GM18508 (cell line): Measurements from ENCODE around the gene SNCG.
"Not testable (repeated sequence)": the region's sequence is repeated elsewhere in the genome, so short reads cannot be mapped to it uniquely, and the experiment has no call there.

Experiments used
- ATAC-seq: cut with Tn5 transposase; IDR thresholded peaks from one replicate; pipeline ENCODE4 v1.9.1; 2021; ENCODE audit warnings: moderate number of reproducible peaks; ENCODE audit not compliant: insufficient read depth, unreplicated experiment

The SNCG gene

DNA sequence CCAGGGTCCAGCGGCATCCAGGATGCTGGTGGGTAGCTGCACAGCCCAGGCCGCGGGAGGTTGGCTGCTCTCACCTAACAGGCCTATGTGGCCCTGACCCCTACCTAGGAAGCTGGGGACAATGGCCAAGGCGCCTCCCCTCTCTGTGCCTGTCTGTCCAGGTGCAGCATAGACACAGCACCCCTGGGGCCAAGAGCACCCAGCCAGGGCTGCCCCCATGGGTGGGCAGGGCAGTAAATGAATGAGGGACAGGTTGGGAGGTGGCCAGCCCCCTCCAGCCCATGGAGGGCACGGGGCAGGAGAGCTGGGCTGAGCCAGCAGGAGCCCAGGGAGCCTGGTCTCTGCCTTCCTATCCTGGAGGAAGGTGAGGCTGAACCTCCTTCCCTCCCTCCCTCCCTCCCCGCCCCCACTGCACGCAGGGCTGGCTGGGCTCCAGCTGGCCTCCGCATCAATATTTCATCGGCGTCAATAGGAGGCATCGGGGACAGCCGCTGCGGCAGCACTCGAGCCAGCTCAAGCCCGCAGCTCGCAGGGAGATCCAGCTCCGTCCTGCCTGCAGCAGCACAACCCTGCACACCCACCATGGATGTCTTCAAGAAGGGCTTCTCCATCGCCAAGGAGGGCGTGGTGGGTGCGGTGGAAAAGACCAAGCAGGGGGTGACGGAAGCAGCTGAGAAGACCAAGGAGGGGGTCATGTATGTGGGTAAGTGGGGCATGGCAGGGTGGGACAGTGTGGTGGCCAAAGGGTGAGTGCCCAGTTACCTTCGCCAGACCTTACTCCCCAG, at the start of gene SNCG:
Gene SNCG (plus strand): TSS at position 484 of the 785 bp plus-strand sequence. CDS start 99 bp downstream, at position 583.
- ATAC-seq, result no peak

DNA sequence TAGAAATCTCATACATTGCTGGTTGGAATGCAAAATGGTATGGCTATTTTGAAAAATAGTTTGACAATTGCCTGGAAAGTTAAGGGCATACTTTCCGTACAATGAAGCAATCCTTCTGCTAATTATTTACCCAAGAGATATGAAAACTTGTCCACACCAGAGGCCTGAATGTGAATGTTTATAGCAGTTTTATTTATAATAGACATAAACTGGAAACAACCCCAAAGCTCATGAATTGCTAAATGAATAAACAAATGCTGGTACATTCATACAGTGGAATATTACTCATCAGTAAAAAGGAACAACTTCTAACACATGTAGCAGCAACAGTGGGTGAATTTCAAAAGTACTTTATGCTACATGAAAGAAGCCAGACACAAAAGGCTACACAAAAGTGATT, 43.7 kb upstream of the SNCG start:
- ATAC-seq, result no peak

DNA sequence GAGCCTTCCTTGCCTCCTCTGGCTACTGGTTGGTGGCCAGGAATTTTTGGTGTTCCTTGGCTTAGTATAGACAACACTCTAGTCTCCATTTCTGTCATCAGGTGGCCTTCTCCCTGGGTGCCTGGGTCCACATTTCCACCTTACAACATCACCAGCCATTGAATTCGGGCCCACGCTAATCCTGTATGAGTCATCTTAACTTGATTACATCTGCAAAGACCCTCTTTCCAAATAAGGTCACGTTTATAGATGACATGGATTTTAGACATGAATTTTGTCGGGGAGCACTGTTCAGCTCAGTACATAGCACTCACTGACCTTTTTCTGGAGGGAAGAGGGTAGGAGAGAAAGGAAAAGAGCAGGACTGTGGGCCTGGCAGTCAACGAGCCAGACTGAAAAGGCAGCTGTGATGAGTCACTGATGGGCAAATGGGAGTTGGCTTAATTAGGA, 40.4 kb upstream of the SNCG start:
- ATAC-seq, result no peak

DNA sequence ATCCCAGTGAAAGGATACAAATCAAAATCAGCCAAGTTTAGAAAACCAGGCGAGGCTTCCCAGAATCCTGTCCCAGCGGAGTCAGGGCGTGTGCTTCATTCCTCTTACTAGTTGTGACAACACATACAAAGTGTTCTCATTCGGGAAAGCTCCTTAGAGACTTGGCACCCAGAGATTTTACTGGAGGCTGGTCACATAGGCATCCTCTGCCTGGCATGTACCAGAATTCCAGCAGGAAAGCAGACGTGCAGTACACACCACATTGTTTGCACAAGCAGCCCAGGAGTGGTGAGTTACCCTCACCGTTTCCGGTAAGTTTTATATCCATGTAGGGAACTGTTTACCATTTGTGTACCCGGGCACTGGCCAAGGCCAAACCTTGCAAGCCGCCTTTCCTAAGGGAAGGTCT, 35.8 kb upstream of the SNCG start:
- ATAC-seq, result no peak

DNA sequence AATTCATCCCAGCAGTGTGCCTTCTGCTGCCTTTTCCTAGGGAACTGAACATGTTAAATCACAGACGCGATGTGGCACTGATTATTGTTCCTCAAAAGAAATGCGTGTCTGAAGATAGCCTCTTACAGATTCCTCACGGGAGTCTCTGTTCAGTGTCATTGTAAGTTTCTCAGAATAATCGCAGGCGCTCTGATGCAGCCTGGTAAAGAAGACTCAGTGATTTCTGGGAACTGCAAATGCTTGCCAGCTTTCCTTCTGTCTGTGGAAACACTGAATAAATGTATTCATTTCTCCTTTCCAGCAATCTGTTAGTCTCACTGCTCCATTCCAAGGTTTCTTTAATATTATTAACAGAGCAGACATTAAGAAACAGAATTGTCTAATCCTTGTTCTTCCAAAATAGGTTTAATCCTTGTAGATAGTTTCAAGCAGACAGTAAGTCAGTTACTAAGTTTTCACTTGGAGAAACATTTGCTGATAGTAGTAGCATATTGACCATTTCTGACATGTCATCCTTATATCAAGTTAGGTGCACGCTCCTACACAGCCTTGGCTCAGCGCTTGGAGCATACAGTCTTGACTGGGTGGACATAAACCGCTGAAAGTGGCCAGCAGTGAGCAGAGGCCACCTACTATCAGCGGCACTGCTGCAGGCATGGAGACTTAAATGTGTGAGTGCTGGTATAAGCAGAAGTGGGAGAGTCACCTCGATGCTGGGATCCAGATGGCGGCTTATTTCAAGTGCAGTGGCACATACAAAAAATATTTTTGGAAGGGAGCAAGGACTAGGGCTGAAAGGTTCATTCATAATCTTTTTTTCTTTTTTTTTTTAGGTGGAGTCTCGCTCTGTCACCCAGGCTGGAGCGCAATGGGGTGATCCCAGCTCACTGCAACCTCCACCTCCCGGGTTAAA, 28.7 kb upstream of the SNCG start:
- ATAC-seq, result no peak

DNA sequence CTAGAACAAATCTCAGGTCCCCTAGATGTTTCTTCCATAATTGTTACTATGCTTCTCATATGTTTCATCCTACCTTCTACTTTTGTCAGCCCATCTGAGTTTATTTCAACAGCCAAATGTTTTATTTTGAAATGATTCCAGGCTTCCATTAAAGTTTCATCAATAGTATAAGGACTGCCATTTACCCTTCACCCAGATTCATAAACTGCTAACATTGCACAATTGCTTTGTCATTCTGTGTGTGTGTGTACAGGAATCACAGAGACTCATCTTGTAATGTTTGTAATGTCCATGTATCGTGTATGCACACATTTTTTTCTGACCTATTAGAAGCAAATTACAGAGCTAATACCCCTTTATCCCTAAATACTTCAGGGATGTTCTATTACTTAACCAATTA, 26.5 kb upstream of the SNCG start:
- ATAC-seq, result no peak

DNA sequence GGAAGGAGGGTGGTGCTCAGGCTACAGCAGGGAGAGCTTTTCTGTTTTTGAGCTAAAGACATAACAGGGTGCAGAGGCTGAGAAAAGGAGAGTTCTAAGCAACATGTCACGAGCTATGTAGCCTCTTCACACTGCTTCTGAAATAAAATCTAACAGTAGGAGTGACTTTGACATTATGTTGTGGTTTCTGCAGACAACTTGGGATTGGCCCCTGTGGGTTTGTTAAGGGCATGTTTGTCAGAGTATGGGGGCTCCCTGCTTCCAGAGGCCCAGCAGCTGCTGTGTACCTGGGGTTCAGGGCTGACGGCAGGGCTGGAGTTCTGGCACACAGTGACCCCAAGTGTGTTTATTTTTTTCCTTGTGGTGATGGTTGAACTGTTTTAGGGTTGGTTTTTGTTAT, 25.7 kb upstream of the SNCG start:
- no peak for ATAC-seq

DNA sequence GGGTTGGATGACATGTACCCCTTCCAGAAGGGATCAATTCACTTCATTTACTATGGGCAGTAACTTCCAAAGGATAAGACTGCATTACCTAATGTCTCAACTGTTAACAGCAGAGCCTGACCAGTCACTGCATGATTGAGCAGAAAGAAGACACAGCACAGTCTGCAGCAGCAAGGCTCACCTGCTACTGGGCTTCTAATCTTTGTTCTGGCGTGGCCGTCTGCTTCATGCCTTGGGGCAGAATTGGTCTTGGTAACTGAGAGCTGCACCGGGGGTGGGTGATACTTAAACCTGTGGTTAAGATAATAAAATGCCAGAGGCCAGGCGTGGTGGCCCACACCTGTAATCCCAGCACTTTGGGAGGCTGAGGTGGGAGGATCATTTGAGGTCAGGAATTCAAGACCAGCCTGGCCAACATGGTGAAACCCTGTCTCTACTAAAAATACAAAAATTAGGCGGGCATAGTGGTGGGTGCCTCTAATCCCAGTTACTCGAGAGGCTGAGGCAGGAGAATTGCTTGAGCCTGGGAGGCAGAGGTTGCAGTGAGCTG, 24.2 kb upstream of the SNCG start:
- ATAC-seq, result not testable (repeated sequence)

DNA sequence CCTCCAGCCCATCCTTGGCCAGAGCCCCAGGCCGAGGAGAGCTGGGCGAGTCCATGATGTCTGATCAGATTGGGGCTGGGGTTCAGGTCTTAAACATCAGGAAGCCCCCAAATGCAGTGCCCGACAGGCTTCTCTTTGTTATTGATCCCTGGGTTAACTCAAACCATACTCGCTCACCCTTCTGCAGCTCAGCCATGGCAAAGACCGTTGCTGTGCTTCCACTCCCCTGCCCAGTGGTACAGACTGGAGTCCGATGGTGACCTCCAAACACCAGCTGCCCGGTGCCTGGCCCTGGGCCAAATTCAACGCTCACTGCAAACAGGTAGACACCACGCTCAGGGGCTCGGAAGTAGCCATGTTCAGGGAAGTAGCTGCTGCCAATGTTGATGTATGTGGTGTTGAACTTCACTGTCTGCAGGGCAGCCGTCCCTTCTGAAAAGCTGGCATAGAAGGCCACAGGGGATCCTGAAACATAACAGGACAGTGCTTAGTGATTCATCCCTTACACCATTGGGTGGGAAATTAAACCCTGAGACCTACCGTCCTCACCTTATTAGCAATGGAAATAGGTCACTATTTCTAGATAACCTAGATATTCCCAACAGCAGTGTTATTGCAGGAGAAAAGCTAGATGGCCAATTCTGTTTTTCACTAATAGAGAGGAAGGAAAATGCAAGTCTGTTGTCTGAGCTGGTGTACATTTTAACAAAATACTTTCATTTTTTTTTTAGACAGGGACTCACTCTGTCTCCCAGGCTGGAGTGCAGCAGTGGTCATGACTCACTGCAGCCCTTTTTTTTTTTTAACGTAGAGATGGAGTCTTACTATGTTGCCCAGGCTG, 21.5 kb upstream of the SNCG start:
- ATAC-seq, result no peak

DNA sequence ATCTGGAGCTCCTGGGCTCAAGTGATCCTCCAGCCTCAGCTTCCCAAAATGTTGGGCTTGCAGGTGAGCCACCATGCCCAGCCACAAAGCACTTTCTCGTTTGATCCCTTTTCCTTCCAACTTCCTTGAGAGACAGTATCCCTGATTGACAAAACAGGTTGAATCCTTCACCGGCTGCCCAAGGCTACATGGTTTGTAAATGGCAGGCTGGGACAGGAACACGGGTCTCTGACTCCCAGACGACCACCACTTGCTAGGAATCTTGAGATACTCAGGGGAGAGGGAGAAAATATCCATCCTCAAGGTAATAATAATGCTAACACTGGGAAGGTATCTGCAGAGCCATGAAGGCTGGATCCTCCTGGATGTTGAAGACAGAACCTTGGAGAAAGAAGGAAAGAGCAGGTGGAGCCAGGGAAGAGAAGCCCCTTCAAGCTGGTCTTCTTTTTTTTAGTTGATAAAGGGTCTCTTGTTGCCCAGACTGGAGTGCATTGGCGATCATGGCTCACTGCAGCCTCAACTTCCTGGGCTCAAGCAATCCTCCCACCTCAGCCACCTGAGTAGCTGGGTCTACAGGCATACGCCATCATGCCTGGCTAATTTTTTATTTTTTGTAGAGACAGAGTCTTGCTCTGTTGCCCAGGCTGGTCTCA, 20.8 kb upstream of the SNCG start:
- no peak for ATAC-seq

DNA sequence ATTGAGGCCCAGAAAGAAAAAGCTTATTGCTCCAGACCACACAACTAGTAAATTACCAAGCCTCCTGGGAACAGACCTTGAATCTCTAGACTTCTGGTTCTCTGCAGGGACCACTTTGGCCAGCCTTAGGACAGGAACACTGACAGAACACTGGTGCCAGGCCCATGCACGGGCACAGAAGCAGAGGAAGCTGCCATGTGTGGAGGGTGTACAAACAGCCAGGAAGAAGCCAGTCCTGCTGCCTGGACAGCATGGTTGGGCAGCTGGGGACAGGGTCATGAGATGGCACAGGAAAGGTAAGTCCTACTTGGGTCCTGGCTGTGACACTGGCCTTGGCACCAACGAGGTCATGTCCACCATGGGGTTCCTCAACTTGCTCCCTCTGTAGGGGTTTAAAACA, 20.1 kb upstream of the SNCG start:
- no peak for ATAC-seq

DNA sequence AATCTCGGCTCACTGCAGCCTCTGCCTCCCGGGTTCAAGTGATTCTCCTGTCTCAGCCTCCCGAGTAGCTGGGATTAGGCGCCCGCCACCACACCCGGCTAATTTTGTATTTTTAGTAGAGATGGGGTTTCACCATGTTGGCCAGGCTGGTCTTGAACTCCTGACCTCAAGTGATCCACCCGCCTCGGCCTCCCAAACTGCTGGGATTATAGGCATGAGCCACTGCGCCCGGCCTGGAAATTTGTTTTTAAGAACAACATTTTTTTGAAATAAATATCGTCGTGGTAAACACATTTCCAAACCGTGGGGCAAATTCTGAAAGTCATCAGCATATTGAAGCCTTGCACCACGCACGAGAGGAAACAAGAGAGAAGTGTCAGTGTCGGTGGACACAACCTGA, 18.3 kb upstream of the SNCG start:
- ATAC-seq, result not testable (repeated sequence)

DNA sequence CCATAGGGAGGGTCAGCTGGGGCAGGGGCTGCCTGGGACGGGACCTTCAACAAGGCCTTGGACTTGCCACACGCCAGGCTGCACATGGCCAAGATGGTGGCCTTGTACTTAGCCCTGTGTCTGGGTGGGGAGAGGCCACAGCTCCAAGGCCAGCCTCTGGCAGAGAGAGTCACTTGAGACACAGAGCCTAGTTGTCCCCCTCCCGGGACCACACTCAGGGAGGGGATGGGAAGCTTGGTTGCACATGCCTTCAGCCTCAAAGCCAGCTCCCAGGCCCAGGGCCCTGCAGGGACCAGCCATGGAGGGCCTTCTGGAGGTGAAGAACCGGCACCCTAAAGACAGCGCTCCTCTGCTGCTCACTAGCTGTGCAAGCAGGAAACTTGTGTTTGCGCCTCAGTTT, 17.7 kb upstream of the SNCG start:
- ATAC-seq, result no peak

DNA sequence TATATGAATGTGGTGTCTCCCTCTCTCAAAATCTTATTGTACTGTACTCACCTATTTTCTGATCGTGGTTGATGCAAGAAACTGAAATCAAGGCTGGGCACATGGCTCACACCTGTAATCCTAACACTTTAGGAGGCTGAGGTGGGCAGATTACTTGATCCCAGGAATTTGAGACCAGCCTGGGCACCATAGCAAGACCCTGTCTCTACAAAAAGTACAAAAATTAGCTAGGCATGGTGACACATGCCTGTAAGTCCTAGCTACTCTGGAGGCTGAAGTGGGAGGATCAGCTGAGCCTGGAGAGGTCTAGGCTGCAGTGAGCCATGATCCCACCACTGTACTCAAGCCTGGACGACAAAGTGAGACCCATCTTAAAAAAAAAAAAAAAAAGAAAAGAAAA, 17.0 kb upstream of the SNCG start:
- ATAC-seq, result no peak

DNA sequence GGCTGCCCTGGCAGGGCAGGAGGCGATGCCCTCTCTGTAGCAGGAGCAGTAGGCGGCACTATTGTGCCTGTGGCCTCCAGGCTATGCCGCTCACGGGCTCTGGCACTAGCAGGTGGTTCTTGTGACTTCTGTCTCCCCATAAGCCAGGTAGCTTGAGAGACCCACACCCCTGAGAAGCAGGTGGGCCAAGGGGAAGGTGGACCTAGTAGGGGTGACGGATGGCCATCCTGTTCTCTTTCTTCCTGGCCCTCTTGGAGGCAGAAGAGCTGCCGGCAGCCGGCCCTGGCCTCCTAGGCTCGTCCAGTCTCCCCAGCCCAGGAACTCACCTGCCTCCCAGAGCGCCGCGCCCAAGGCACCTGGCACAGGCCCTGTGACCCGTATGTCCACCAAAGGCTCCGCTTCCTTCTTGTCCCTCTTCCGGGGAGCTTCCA, 16.4 kb upstream of the SNCG start:
- no peak for ATAC-seq

DNA sequence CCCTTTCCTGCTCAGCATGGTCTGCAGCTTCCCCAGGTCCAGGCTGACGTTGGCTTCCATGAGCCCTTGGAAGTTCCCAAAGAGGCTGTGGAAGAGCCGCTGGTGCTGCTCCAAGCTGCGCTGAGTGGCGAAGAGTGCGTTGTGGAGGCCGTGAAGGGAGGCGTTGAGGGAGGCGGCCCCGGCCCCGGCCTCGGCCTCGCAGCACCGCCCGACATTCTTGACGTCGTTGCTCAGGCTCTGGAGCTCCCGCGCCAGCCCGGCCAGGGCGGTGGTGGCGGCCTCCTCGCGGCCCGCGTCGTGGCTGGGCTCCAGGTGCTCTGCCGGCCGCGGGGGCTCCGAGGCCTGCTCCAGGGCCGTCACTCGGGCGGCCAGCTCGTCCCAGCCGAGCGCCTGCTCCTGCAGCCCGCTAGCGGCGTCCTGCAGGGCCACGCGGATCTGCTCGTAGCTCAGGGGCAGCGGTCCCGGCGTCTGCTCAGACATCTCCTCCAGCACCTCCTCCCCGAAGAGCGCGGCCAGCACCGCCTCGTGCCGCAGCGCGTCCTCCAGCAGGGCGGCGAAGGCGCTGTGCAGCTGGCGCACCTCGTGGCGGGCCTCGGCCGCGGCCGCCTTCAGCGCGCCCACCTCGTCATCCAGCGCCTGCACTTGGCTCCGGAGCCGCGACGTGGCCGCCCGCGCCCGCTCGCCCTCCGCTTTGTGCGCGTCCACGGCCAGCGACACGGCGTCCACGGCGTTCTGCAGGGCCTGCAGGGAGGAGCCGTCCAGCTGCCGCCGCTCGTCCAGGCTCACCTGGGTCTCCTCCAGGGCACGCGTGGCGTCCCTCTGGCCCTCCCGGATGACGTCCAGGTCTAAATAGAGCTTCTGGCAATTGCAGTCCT, 15.7 kb upstream of the SNCG start:
- ATAC-seq, result no peak

DNA sequence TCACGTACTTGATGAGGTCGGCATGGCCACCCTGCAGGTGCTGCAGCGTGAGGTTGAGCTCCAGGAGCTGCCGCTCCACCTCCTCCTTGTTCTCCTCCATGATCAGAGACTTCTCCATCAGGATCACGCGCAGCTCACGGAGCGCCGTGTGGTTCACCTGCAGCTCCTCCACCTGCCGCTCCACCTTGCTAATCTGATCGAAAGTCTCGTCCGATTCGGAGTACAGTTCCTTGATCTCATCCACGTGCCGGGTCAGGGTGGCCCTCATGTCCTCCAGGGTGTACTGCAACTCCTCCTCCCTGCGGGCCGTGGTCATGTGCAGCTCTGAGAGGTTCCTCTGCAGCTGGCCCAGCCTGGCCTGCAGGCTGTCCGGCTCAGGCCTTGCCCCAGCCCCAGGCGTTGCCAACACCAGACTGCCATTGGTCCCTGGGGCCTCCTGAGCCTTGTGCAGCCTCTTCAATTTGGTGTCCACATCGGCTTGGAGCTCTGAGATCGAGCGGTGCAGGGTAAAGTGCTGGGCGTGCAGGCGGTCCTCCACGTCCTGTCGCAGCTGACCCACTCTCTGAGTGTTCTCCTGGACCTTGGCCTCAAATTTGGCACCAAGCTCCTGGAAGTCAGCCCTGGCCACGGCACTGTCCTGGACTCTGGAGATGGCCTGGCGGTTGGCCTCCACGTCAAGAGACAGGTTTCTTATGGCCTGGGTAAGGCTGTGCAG, 14.9 kb upstream of the SNCG start:
- ATAC-seq, result no peak

DNA sequence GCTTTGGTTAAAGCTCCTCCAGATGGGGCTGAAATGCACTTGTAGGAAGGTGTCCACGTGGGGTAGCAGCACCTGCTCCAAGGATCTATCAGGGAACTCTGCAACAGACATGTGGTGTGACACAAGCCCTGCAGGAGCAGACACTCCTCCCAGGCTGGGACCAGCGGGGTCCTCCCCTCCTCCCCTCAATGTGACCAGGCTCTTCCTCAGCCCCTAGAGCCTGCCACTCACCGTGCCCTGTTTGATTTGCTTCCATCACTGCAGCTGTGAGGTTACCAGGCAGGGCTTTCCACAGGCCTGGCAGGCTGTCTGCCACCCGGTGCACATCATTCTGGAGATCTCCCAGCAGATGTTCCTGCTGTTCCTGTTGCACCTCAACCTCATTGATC, 14.4 kb upstream of the SNCG start:
- ATAC-seq, result no peak
